OCI-M2 (cell line): ENCODE results near the gene CHD6.

Experiments used
- DNase-seq: peaks from one replicate; lab custom pipeline; 2025; ENCODE audit not compliant: unreplicated experiment; lab: John Stamatoyannopoulos, UW

CHD6 gene

GRCh38 chr20:41587523-41587922, 30.7 kb downstream of the CHD6 start:
- DNase-seq = no peak

GRCh38 chr20:41586772-41587171, 31.4 kb downstream of the CHD6 start:
- no peak for DNase-seq

GRCh38 chr20:41580350-41580749, 37.8 kb downstream of the CHD6 start:
- DNase-seq = no peak

GRCh38 chr20:41577129-41578009, 40.8 kb downstream of the CHD6 start:
- no peak for DNase-seq

GRCh38 chr20:41575412-41575811, 42.8 kb downstream of the CHD6 start:
- no peak for DNase-seq

- no peak for DNase-seq
Measured at GRCh38 chr20:41574802-41575389, 43.3 kb downstream of the CHD6 start.

GRCh38 chr20:41573955-41574354, 44.2 kb downstream of the CHD6 start:
- DNase-seq = no peak

- no peak for DNase-seq
Measured at GRCh38 chr20:41572010-41572572, 46.1 kb downstream of the CHD6 start.

- no peak for DNase-seq
Measured at GRCh38 chr20:41571006-41571405, 47.2 kb downstream of the CHD6 start.

GRCh38 chr20:41570557-41570956, 47.6 kb downstream of the CHD6 start:
- DNase-seq = no peak

GRCh38 chr20:41567615-41568014, 50.6 kb downstream of the CHD6 start:
- no peak for DNase-seq

GRCh38 chr20:41566896-41567527, 51.2 kb downstream of the CHD6 start:
- no peak for DNase-seq

- DNase-seq = no peak
Measured at GRCh38 chr20:41563087-41563486, 55.1 kb downstream of the CHD6 start.

GRCh38 chr20:41560970-41561369, 57.2 kb downstream of the CHD6 start:
- no peak for DNase-seq

- DNase-seq = no peak
Measured at GRCh38 chr20:41559658-41560057, 58.5 kb downstream of the CHD6 start.

GRCh38 chr20:41553142-41553879, 64.9 kb downstream of the CHD6 start:
- DNase-seq = no peak

GRCh38 chr20:41552295-41553068, 65.7 kb downstream of the CHD6 start:
- no peak for DNase-seq

- DNase-seq = no peak
Measured at GRCh38 chr20:41551011-41551705, 67.0 kb downstream of the CHD6 start.

GRCh38 chr20:41547221-41547620, 71.0 kb downstream of the CHD6 start:
- DNase-seq = no peak

GRCh38 chr20:41546535-41546934, 71.6 kb downstream of the CHD6 start:
- no peak for DNase-seq
